Measurements from ENCODE around the gene ETV6. TPM values are rescaled to one million over a fixed set of nuclear protein-coding genes. Genes with fewer than 3 reads are reported as not detected.

Gene ETV6
- total and polyA plus RNA-seq, 2 of the 8 experiments (the other 6 are each of a cell fraction or from before 2014, with no cell fraction given) = 5.5 to 23.9 TPM

DNA sequence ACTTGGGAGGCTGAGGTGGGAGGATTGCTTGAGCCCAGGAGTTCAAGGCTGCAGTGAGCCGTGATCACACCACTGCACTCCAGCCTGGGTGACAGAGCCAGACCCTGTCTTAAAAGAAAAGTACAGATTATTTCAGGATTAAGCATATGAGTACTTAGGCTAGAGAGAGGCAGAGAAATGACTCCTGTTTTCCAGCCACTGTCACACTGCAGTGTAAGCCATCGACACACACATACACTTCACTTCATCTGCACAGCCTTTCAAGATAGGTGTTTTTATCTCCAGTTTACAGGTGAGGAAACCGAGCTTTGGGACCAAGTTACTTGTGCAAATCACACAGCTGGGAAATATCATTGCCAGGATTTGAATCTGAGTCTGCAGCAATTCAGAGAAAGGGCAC lies 77.2 kb downstream of the ETV6 start (continued):
- TF ChIP-seq GABPA (IDR thresholded peaks at IDR 0.05; ENCODE audit: borderline replicate concordance, insufficient read depth, low read length) (no peak), NANOG (IDR thresholded peaks at IDR 0.05; ENCODE audit: insufficient read depth, low read depth, low read length, poor library complexity, severe bottlenecking) (no peak), EZH2 (IDR thresholded peaks at IDR 0.05; ENCODE audit: low read depth, low read length, severe bottlenecking) (no peak), EGR1 (IDR thresholded peaks at IDR 0.05; ENCODE audit: borderline replicate concordance, low read depth, low read length) (no peak), ZNF274 (IDR thresholded peaks at IDR 0.05; ENCODE audit: borderline replicate concordance, extremely low read depth, low read length) (no peak), FOSL1 (IDR thresholded peaks at IDR 0.05; ENCODE audit: insufficient read depth, low read depth, low read length) (no peak), SP2 (IDR thresholded peaks at IDR 0.05; ENCODE audit: low read length) (no peak), ASH2L (IDR thresholded peaks at IDR 0.05; ENCODE audit: low read length) (no peak), CTBP2 (IDR thresholded peaks at IDR 0.05; ENCODE audit: borderline replicate concordance, insufficient read depth, insufficient read length, low read length) (no peak)

Data from H1 (cell line).